ENCODE measurements around the gene TMEM238. TPM values are rescaled to one million over a fixed set of nuclear protein-coding genes. Genes with fewer than 3 reads are reported as not detected.
A peak's percentile ranks its signal among the peaks of the same experiment; 100 is the strongest.

Gene TMEM238
- total and polyA plus RNA-seq, 9 of the 15 experiments (the other 6 are each of a cell fraction or from before 2014, with no cell fraction given): 0.18 to 5.1 (median 1.3) TPM; not detected in 4

DNA sequence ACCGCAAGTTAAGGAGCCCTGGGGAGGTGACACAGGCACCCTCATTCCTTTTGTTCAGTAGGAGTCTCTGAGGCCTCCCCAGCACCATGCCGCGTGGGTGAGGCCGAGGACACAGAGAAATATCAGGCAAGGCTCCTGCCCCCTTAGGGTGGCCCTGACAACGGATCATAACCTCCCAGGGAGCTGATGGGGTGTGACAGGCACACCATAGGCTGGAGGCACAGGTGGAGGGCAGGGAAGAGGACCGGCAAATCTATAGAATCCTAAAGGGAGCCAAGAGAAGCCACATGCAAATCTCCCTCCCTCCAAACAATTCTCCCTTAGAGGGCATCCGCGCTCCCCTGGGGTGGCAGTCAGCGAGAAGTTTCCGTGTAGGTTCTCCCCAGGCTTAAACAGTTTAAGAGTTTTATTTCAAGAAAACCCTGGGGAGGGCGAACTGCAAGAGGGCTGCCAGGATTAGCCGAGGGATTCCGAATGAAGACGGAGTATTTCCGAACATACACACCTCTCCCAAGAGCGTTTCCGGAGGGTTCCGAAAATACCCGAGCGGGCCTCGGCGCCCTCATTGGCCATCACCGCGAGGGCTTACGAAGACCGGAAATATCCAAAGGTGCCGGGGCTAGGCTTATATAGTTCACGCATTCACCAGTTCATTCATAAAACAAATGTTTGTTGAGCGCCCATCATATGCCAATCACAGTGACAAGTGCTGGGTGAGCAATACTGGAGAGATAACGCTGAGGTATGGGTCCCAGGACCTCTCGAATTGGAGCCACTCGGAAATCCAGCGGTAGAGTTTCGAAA is 1.0 kb upstream of the TMEM238 start (continued):
- TF ChIP-seq, protein P1, sequence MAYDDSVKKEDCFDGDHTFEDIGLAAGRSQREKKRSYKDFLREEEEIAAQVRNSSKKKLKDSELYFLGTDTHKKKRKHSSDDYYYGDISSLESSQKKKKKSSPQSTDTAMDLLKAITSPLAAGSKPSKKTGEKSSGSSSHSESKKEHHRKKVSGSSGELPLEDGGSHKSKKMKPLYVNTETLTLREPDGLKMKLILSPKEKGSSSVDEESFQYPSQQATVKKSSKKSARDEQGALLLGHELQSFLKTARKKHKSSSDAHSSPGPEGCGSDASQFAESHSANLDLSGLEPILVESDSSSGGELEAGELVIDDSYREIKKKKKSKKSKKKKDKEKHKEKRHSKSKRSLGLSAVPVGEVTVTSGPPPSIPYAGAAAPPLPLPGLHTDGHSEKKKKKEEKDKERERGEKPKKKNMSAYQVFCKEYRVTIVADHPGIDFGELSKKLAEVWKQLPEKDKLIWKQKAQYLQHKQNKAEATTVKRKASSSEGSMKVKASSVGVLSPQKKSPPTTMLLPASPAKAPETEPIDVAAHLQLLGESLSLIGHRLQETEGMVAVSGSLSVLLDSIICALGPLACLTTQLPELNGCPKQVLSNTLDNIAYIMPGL (CRISPR knock-in tag; IDR thresholded peaks at IDR 0.05): no peak; the same call in 1 of the 2 replicates
- TF ChIP-seq ZC3H8 (IDR thresholded peaks at IDR 0.05) (no peak), ZNF253 (CRISPR knock-in tag; conservative IDR thresholded peaks at IDR 0.05) (no peak), CHD1 (IDR thresholded peaks at IDR 0.05; ENCODE audit: low read length) (no peak), CREM (IDR thresholded peaks at IDR 0.05; ENCODE audit: low read depth) (no peak), ZNF384 (IDR thresholded peaks at IDR 0.05; ENCODE audit: low read depth, low read length) (no peak), ZNF143 (CRISPR knock-in tag; IDR thresholded peaks at IDR 0.05) (no peak), TARDBP (IDR thresholded peaks at IDR 0.05) (peak; percentile 59; the same call in 1 of the 2 replicates), MEIS2 (IDR thresholded peaks at IDR 0.05; ENCODE audit: partially characterized antibody) (no peak), SMARCC2 (IDR thresholded peaks at IDR 0.05; ENCODE audit: low read depth) (no peak), L3MBTL2 (IDR thresholded peaks at IDR 0.05) (peak; percentile 64), EP400 (IDR thresholded peaks at IDR 0.05) (peak; percentile 45), RAD51 (IDR thresholded peaks at IDR 0.05; ENCODE audit: borderline replicate concordance, low read depth) (no peak)
- TF ChIP-seq, protein P2, sequence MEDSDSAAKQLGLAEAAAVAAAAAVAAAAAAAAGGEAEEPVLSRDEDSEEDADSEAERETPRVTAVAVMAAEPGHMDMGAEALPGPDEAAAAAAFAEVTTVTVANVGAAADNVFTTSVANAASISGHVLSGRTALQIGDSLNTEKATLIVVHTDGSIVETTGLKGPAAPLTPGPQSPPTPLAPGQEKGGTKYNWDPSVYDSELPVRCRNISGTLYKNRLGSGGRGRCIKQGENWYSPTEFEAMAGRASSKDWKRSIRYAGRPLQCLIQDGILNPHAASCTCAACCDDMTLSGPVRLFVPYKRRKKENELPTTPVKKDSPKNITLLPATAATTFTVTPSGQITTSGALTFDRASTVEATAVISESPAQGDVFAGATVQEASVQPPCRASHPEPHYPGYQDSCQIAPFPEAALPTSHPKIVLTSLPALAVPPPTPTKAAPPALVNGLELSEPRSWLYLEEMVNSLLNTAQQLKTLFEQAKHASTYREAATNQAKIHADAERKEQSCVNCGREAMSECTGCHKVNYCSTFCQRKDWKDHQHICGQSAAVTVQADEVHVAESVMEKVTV (CRISPR knock-in tag; IDR thresholded peaks at IDR 0.05): no peak; the same call in 1 of the 2 replicates
- TF ChIP-seq, protein P3, sequence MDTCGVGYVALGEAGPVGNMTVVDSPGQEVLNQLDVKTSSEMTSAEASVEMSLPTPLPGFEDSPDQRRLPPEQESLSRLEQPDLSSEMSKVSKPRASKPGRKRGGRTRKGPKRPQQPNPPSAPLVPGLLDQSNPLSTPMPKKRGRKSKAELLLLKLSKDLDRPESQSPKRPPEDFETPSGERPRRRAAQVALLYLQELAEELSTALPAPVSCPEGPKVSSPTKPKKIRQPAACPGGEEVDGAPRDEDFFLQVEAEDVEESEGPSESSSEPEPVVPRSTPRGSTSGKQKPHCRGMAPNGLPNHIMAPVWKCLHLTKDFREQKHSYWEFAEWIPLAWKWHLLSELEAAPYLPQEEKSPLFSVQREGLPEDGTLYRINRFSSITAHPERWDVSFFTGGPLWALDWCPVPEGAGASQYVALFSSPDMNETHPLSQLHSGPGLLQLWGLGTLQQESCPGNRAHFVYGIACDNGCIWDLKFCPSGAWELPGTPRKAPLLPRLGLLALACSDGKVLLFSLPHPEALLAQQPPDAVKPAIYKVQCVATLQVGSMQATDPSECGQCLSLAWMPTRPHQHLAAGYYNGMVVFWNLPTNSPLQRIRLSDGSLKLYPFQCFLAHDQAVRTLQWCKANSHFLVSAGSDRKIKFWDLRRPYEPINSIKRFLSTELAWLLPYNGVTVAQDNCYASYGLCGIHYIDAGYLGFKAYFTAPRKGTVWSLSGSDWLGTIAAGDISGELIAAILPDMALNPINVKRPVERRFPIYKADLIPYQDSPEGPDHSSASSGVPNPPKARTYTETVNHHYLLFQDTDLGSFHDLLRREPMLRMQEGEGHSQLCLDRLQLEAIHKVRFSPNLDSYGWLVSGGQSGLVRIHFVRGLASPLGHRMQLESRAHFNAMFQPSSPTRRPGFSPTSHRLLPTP (IDR thresholded peaks at IDR 0.05; ENCODE audit: borderline replicate concordance, extremely low read depth, insufficient read length): no peak
- TF ChIP-seq, protein P4, sequence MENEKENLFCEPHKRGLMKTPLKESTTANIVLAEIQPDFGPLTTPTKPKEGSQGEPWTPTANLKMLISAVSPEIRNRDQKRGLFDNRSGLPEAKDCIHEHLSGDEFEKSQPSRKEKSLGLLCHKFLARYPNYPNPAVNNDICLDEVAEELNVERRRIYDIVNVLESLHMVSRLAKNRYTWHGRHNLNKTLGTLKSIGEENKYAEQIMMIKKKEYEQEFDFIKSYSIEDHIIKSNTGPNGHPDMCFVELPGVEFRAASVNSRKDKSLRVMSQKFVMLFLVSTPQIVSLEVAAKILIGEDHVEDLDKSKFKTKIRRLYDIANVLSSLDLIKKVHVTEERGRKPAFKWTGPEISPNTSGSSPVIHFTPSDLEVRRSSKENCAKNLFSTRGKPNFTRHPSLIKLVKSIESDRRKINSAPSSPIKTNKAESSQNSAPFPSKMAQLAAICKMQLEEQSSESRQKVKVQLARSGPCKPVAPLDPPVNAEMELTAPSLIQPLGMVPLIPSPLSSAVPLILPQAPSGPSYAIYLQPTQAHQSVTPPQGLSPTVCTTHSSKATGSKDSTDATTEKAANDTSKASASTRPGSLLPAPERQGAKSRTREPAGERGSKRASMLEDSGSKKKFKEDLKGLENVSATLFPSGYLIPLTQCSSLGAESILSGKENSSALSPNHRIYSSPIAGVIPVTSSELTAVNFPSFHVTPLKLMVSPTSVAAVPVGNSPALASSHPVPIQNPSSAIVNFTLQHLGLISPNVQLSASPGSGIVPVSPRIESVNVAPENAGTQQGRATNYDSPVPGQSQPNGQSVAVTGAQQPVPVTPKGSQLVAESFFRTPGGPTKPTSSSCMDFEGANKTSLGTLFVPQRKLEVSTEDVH (IDR thresholded peaks at IDR 0.05; ENCODE audit: low read depth, partially characterized antibody): no peak
- TF ChIP-seq, protein P5, sequence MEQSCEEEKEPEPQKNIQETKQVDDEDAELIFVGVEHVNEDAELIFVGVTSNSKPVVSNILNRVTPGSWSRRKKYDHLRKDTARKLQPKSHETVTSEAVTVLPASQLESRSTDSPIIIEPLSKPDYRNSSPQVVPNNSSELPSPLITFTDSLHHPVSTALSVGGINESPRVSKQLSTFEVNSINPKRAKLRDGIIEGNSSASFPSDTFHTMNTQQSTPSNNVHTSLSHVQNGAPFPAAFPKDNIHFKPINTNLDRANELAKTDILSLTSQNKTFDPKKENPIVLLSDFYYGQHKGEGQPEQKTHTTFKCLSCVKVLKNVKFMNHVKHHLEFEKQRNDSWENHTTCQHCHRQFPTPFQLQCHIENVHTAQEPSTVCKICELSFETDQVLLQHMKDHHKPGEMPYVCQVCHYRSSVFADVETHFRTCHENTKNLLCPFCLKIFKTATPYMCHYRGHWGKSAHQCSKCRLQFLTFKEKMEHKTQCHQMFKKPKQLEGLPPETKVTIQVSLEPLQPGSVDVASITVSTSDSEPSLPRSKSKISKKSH (CRISPR knock-in tag; IDR thresholded peaks at IDR 0.05): no peak

All from K562 (cell line).